GM12878 (cell line): ENCODE results near the gene CHRDL2. TPM values are rescaled to one million over a fixed set of nuclear protein-coding genes. Genes with fewer than 3 reads are reported as not detected.

Experiments
- ATAC-seq: fragments of 200-7000 bp; cut with Tn5 transposase; 3 replicates; pipeline ENCODE4 v1.9.1; 2020; ENCODE audit warnings: mild to moderate bottlenecking, moderate library complexity
- BruUV-seq: library from RNA; stranded (reverse); fragments of 400-500 nt; replicated peaks from 2 replicates; lab custom pipeline; 2021; lab: Mats Ljungman, UMichigan
- CTCF ChIA-PET: fragments of 300-600 bp; sonication (Branson Sonifier 250); formaldehyde crosslinking; extraction: SDS; loops from one replicate; lab custom pipeline; 2021; ENCODE audit warnings: inconsistent platforms; lab: Yijun Ruan, JAX
- POLR2A ChIA-PET: fragments of 350-600 bp; formaldehyde crosslinking; extraction: SDS; loops from one replicate; lab custom pipeline; 2021; ENCODE audit warnings: inconsistent platforms; lab: Charles Lee
- RAD21 ChIA-PET: fragments of 300-600 bp; sonication (Branson Sonifier 250); formaldehyde crosslinking; loops from one replicate; lab custom pipeline; 2023; ENCODE audit warnings: antibody characterized with exemption; ENCODE audit not compliant: unreplicated experiment; lab: Charles Lee
- SMC1A ChIA-PET: fragments of 300-600 bp; sonication (Branson Sonifier 250); formaldehyde crosslinking; loops from one replicate; lab custom pipeline; 2023; ENCODE audit not compliant: unreplicated experiment, uncharacterized antibody; lab: Charles Lee
- DNase-seq: peaks from one replicate; pipeline ENCODE4 v3.0.0-alpha.2; 2011; ENCODE audit warnings: low read depth, low spot score
- FAIRE-seq: peaks from 3 replicates; lab custom pipeline; 2011; peaks lifted over from hg19 to GRCh38; lab: Jason Lieb, UNC
- H2AFZ ChIP-seq: 2 replicates; pipeline ENCODE4 v1.6.0; 2011; ENCODE audit warnings: low read depth, low read length, control low read depth; ENCODE audit not compliant: control insufficient read depth
- H3K27ac ChIP-seq: 2 replicates; pipeline ENCODE4 v1.5.1; 2011; ENCODE audit warnings: control low read depth; ENCODE audit not compliant: control insufficient read depth, insufficient read depth
- H3K27me3 ChIP-seq, 2 experiments: replicated peaks in 1 of 2; 2 replicates each; pipeline versions ENCODE4 v1.6.0 to v1.6.1; 2011; ENCODE audit warnings: low read length in 1 of 2; ENCODE audit not compliant: control insufficient read depth in 2 of 2, insufficient read depth in 2 of 2
- H3K36me3 ChIP-seq, 2 experiments: 2 replicates each; pipeline ENCODE4 v1.5.1; 2011; ENCODE audit warnings: low read length in 1 of 2; ENCODE audit not compliant: control insufficient read depth in 2 of 2, insufficient read depth in 2 of 2
- H3K4me1 ChIP-seq: 2 replicates; pipeline ENCODE4 v1.6.1; 2011; ENCODE audit warnings: mild to moderate bottlenecking, low read length, moderate library complexity, mixed read lengths; ENCODE audit not compliant: control insufficient read depth, insufficient read depth
- H3K4me2 ChIP-seq: 2 replicates; pipeline ENCODE4 v1.6.0; 2011; ENCODE audit warnings: control low read depth; ENCODE audit not compliant: control insufficient read depth, insufficient read depth
- H3K4me3 ChIP-seq: fragments of 200-600 bp; sonication (generic); 2 replicates; pipeline ENCODE4 v1.5.1; 2016
- H3K79me2 ChIP-seq: 2 replicates; pipeline ENCODE4 v1.6.0; 2011; ENCODE audit warnings: low read length; ENCODE audit not compliant: control insufficient read depth, insufficient read depth
- H3K9ac ChIP-seq: 2 replicates; pipeline ENCODE4 v1.8.0; 2011; ENCODE audit warnings: low read length, control low read depth, mixed read lengths; ENCODE audit not compliant: control insufficient read depth, insufficient read depth
- H3K9me3 ChIP-seq: replicated peaks from 3 replicates; pipeline ENCODE4 v1.5.1; 2011; ENCODE audit warnings: mild to moderate bottlenecking, low read length; ENCODE audit not compliant: control insufficient read depth, insufficient read depth
- H4K20me1 ChIP-seq: 2 replicates; pipeline ENCODE4 v1.6.0; 2011; ENCODE audit not compliant: control insufficient read depth, insufficient read depth
- ATF2 ChIP-seq: IDR thresholded peaks from 2 replicates; pipeline ENCODE4 v1.6.1; 2012; ENCODE audit warnings: low read length, inconsistent platforms
- CBX5 ChIP-seq: sonication (generic); IDR thresholded peaks from 2 replicates; pipeline ENCODE4 v1.6.1; 2016; ENCODE audit warnings: low read depth, moderate library complexity, mild to moderate bottlenecking, inconsistent platforms
- ETV6 ChIP-seq, 2 experiments: fragments of 450-650 bp in 1 of 2; IDR thresholded peaks in 1 of 2; conservative IDR thresholded peaks in 1 of 2; 2 replicates each; pipeline ENCODE4 v1.6.1; 2014; ENCODE audit warnings: antibody characterized with exemption in 1 of 2, borderline replicate concordance in 1 of 2, low read depth in 1 of 2, mild to moderate bottlenecking in 1 of 2, moderate library complexity in 1 of 2
- GABPA ChIP-seq: IDR thresholded peaks from 2 replicates; pipeline ENCODE4 v1.6.1; 2014; ENCODE audit warnings: antibody characterized with exemption, low read depth, mild to moderate bottlenecking, inconsistent platforms
- NBN ChIP-seq: fragments of 450-650 bp; IDR thresholded peaks from 2 replicates; pipeline ENCODE4 v1.6.1; 2016
- SIN3A ChIP-seq: IDR thresholded peaks from 2 replicates; pipeline ENCODE4 v1.6.1; 2012; ENCODE audit warnings: low read depth, low read length, improper control_type of control experiment
- USF2 ChIP-seq: IDR thresholded peaks from 2 replicates; pipeline ENCODE4 v1.6.1; 2011; ENCODE audit warnings: low read depth, low read length, improper control_type of control experiment, borderline replicate concordance
- ZNF622 ChIP-seq: fragments of 450-650 bp; IDR thresholded peaks from 2 replicates; pipeline ENCODE4 v1.6.1; 2017; ENCODE audit warnings: mild to moderate bottlenecking, inconsistent platforms
- WGBS: methylation state at CpG from one replicate; pipeline ENCODE4 v1.1.6; 2016; ENCODE audit warnings: low lambda C conversion rate; ENCODE audit not compliant: insufficient replicate concordance, insufficient coverage; ENCODE audit errors: missing lambda C conversion rate; 5-methylcytosine and 5-hydroxymethylcytosine counted together
- in situ Hi-C: fragments of 300-500 bp; cut with MboI; formaldehyde crosslinking; loops from 9 replicates; pipeline ENCODE4 v1.14.3; 2018; ENCODE audit warnings: mixed read lengths
- intact Hi-C: fragments of 100-400 bp; cut with micrococcal nuclease; formaldehyde crosslinking; loops from one replicate; pipeline ENCODE4 v1.14.2; 2022; ENCODE audit not compliant: unreplicated experiment
- polyA plus RNA-seq, 11 experiments: library from polyadenylated mRNA; depleted of rRNA in 4 of 11; unstranded in 6 of 11; stranded (reverse) in 5 of 11; fragments of >200 nt; fragmentation: Nextera tagmentation in 4 of 11; fragmentation: Illumina TruSeq in 1 of 11; extraction: Ambion mirVana in 4 of 11; extraction: Trizol in 1 of 11; gene quantifications; 1 replicate in 1 of 11; 2 replicates in 10 of 11; pipeline versions ENCODE4 v1.2.1 to v1.2.3, GENCODE V29; 2011 to 2016; ENCODE audit warnings: inconsistent platforms in 2 of 11, missing spikeins in 2 of 11, low read depth in 1 of 11
- total RNA-seq, 4 experiments: library from RNA; depleted of rRNA in 3 of 4; stranded (reverse); fragments of >200 nt in 3 of 4; fragmentation: Illumina TruSeq in 1 of 4; extraction: Trizol in 1 of 4; gene quantifications; 2 replicates each; pipeline versions ENCODE4 v1.2.1 to v1.2.3, GENCODE V29; 2013 to 2021
- TF ChIP-seq, protein P1 (sequence below): fragments of 450-650 bp; IDR thresholded peaks from 2 replicates; pipeline ENCODE4 v1.6.1; 2017; ENCODE audit warnings: low read depth, mild to moderate bottlenecking, moderate library complexity
- TF ChIP-seq, protein P2 (sequence below): IDR thresholded peaks from 2 replicates; pipeline ENCODE4 v1.6.1; 2012; ENCODE audit warnings: improper control_type of control experiment, low read depth, low read length; ENCODE audit not compliant: insufficient replicate concordance

Gene CHRDL2
- total and polyA plus RNA-seq, 10 of the 15 experiments (the other 5 are each of a cell fraction or from before 2014, with no cell fraction given), result not detected

DNA sequence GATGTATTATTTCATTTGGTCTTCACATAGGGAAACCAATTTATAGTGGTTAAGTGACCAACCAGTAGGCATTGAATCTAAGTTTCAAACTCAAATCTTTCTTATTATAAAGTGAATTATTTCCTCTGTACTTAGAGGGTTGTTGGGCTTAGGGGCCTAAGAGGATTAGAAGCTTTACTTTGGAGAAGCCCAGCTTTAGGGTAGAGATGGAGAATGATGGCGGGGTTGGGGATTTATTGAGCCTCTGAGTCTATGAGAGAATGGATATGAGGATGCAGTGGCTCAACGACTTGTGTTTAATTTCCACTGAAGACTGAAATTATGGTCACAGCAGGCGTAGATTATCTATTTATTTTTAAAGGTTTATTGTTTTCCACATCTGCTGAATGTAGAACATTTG is 55.5 kb downstream of the CHRDL2 start (continued):
- TF ChIP-seq ETV6 (conservative IDR thresholded peaks at IDR 0.05 in 1 of 2, IDR thresholded peaks at IDR 0.05 in 1 of 2; ENCODE audit: borderline replicate concordance in 1 of 2, low read depth in 1 of 2), result no peak
- TF ChIP-seq, all 136 proteins: peak for 0

- Histone ChIP-seq H3K27ac (no peak overlapping the region), H3K4me2 (no peak overlapping the region), H3K79me2 (no peaks in the 10 kb centered on the region), H3K27me3 (no peaks in the 10 kb centered on the region), H3K4me1 (no peaks in the 10 kb centered on the region), H4K20me1 (no peaks in the 10 kb centered on the region; the same call in 1 of the 2 replicates), H3K9ac (no peak overlapping the region), H3K36me3 (no peaks in the 10 kb centered on the region), H3K4me3 (no peak overlapping the region), H3K9me3 (no peaks in the 10 kb centered on the region), H2AFZ (no peak overlapping the region)
- ChIA-PET RAD21 (no interaction called here), CTCF (no interaction called here), POLR2A (interaction anchor here (0.6 kb wide), 1 partner anchor 180 kb away, joined by 3 read pairs; the partner anchor contains the start of gene LIPT2), SMC1A (no interaction called here)
- BruUV-seq, result no TSS peak
- WGBS, result 68% methylated on average over 6 of the region's 7 CpGs
- in situ Hi-C loops (no loop called here), intact Hi-C loops (no loop called here)
- ATAC-seq (no peak), FAIRE-seq (no peak), DNase-seq (no peak)
- TF ChIP-seq ATF2 (no peak), NBN (no peak), SIN3A (no peak), ZNF622 (no peak), CBX5 (no peak), USF2 (no peak), GABPA (no peak)
- TF ChIP-seq, protein P1, sequence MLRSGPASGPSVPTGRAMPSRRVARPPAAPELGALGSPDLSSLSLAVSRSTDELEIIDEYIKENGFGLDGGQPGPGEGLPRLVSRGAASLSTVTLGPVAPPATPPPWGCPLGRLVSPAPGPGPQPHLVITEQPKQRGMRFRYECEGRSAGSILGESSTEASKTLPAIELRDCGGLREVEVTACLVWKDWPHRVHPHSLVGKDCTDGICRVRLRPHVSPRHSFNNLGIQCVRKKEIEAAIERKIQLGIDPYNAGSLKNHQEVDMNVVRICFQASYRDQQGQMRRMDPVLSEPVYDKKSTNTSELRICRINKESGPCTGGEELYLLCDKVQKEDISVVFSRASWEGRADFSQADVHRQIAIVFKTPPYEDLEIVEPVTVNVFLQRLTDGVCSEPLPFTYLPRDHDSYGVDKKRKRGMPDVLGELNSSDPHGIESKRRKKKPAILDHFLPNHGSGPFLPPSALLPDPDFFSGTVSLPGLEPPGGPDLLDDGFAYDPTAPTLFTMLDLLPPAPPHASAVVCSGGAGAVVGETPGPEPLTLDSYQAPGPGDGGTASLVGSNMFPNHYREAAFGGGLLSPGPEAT, result no peak
- TF ChIP-seq, protein P2, sequence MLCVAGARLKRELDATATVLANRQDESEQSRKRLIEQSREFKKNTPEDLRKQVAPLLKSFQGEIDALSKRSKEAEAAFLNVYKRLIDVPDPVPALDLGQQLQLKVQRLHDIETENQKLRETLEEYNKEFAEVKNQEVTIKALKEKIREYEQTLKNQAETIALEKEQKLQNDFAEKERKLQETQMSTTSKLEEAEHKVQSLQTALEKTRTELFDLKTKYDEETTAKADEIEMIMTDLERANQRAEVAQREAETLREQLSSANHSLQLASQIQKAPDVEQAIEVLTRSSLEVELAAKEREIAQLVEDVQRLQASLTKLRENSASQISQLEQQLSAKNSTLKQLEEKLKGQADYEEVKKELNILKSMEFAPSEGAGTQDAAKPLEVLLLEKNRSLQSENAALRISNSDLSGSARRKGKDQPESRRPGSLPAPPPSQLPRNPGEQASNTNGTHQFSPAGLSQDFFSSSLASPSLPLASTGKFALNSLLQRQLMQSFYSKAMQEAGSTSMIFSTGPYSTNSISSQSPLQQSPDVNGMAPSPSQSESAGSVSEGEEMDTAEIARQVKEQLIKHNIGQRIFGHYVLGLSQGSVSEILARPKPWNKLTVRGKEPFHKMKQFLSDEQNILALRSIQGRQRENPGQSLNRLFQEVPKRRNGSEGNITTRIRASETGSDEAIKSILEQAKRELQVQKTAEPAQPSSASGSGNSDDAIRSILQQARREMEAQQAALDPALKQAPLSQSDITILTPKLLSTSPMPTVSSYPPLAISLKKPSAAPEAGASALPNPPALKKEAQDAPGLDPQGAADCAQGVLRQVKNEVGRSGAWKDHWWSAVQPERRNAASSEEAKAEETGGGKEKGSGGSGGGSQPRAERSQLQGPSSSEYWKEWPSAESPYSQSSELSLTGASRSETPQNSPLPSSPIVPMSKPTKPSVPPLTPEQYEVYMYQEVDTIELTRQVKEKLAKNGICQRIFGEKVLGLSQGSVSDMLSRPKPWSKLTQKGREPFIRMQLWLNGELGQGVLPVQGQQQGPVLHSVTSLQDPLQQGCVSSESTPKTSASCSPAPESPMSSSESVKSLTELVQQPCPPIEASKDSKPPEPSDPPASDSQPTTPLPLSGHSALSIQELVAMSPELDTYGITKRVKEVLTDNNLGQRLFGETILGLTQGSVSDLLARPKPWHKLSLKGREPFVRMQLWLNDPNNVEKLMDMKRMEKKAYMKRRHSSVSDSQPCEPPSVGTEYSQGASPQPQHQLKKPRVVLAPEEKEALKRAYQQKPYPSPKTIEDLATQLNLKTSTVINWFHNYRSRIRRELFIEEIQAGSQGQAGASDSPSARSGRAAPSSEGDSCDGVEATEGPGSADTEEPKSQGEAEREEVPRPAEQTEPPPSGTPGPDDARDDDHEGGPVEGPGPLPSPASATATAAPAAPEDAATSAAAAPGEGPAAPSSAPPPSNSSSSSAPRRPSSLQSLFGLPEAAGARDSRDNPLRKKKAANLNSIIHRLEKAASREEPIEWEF, result no peak
Observed at GRCh38 chr11:74673693-74674360, 57.4 kb downstream of the CHRDL2 start.
